Adrenal gland (tissue), 12 donors: Measurements from ENCODE around the gene ZNF84. TPM values are rescaled to one million over a fixed set of nuclear protein-coding genes. Genes with fewer than 3 reads are reported as not detected.
A peak's percentile ranks its signal among the peaks of the same experiment; 100 is the strongest.

ENCODE experiments used
- DNase-seq, 7 donors: peaks; one replicate each; pipeline ENCODE4 v3.0.0-alpha.2; 2019 to 2020
- H3K27ac ChIP-seq, 5 donors: fragments of 200-600 bp; sonication (generic) in 4 of 5; 1 replicate in 3 of 5; 2 replicates in 2 of 5; pipeline versions ENCODE4 v1.5.1 to v1.8.0; 2016 to 2020; ENCODE audit warnings: mild to moderate bottlenecking in 1 of 5
- H3K27me3 ChIP-seq: fragments of 200-600 bp; 2 replicates; pipeline ENCODE4 v1.8.0; 2021
- H3K36me3 ChIP-seq, 2 donors: fragments of 200-600 bp; replicated peaks in 1 of 2; 1 replicate in 1 of 2; 2 replicates in 1 of 2; pipeline versions ENCODE4 v1.5.1 to v1.8.0; 2018 to 2022
- H3K4me1 ChIP-seq, 2 donors: fragments of 200-600 bp; replicated peaks in 1 of 2; 1 replicate in 1 of 2; 2 replicates in 1 of 2; pipeline versions ENCODE4 v1.5.1 to v1.8.0; 2018 to 2021
- H3K4me3 ChIP-seq, 4 donors: fragments of 200-600 bp; sonication (generic) in 3 of 4; one replicate each; pipeline ENCODE4 v1.5.1; 2016 to 2018
- H3K9me3 ChIP-seq, 3 donors: fragments of 200-600 bp; sonication (generic) in 1 of 3; replicated peaks in 1 of 3; 1 replicate in 2 of 3; 2 replicates in 1 of 3; pipeline versions ENCODE4 v1.5.1 to v1.8.0; 2016 to 2021
- POLR2A ChIP-seq, 2 donors: fragments of 450-650 bp; IDR thresholded peaks; one replicate each; pipeline ENCODE4 v1.6.1; 2017; ENCODE audit warnings: antibody characterized with exemption in 2 of 2, mild to moderate bottlenecking in 2 of 2, moderate library complexity in 1 of 2
- WGBS, 4 donors: extraction: QIAGEN DNeasy Blood & Tissue Kit in 2 of 4; methylation state at CpG; one replicate each; pipeline versions ENCODE4 v1.1.5 to v1.1.7; 2013 to 2017; 5-methylcytosine and 5-hydroxymethylcytosine counted together
- intact Hi-C, 2 donors: fragments of 100-400 bp; cut with DNase I; formaldehyde crosslinking; loops; one replicate each; pipeline versions ENCODE4 v1.14.1 to v1.15.0; 2022 to 2023
- polyA plus RNA-seq, 3 donors: library from polyadenylated mRNA; stranded (reverse); fragments of 200-250 nt in 2 of 3; fragments of 350-450 nt in 1 of 3; fragmentation: Illumina TruSeq in 1 of 3; extraction: RNeasy Lipid Tissue Mini Kit (QIAGEN cat#74804) in 1 of 3; gene quantifications; one replicate each; pipeline ENCODE4 v1.2.3, GENCODE V29; 2013 to 2014
- small RNA-seq, 2 donors: library from RNA; depleted of rRNA; stranded (forward); fragments of <200 nt; gene quantifications; one replicate each; pipeline ENCODE3, GENCODE V24; 2016
- total RNA-seq, 9 donors: library from RNA; depleted of rRNA in 4 of 9; stranded (reverse); fragments of >200 nt in 4 of 9; fragments of 120-200 nt in 1 of 9; fragmentation: NEBNext Ultra II Directional in 1 of 9; extraction: Animal tissue kit (Norgen Biotek cat#: 25700) in 1 of 9; gene quantifications; one replicate each; pipeline versions ENCODE4 v1.1.0 to v1.2.4, GENCODE V29; 2013 to 2023
- TF ChIP-seq, protein P1 (sequence below), 6 experiments: fragments of 450-650 bp in 4 of 6; fragments of 200-600 bp in 2 of 6; sonication (generic) in 1 of 6; IDR thresholded peaks; 1 replicate in 5 of 6; 2 replicates in 1 of 6; pipeline versions ENCODE4 v1.5.1 to v1.8.0; 2016 to 2021; ENCODE audit warnings: antibody characterized with exemption in 6 of 6, mild to moderate bottlenecking in 2 of 6, moderate library complexity in 1 of 6
- donor health status: healthy with polysubstance abuse.
- donor health status: Bipolar disorder and iron deficiency.
- donor health status: DM: yes; HTN: yes; CAD: no.
- donor health status: DM: no; HTN: no; CAD: no.
- donor health status: DM: no; HTN: no; CAD: no.
- donor health status: DM: yes; HTN: yes; CAD: no.

The ZNF84 gene
- total and polyA plus RNA-seq, 12 donors = 8.0 to 42.3 (median 18.7) TPM

DNA sequence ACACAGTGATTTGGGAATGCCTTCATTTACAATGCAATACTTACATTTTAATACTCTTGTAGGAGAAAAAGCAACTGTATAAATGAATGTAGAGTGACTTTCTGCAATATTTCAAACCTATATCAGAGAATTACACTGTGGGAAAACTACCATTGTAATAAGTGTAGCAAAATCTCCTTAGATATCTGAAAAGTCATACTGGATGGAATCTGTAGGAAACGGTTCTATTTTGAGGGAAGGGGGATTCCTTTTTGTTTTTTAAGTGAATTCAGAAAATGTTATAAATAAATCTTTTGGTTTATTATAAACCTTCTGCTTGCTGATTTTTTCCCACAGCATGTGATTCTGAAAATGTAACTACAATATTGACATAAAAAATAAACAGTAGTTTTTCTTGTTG lies 69.8 kb downstream of the ZNF84 start:
- H3K9me3 ChIP-seq = peaks cover 29 to 98% (median 54%) of the 10 kb centered on the region in 3 donors
- H3K27me3 ChIP-seq = no peaks in the 10 kb centered on the region
- no peaks in the 10 kb centered on the region for H3K4me1 ChIP-seq
- H3K36me3 ChIP-seq = peaks cover 0 to 8% of the 10 kb centered on the region in 2 donors
- H3K27ac ChIP-seq = no peak overlapping the region
- intact Hi-C loops = loop anchor here in 1 of 2 donors (5.0 kb wide), 1 partner anchor 180 kb away; no protein-coding TSS in a partner anchor
- WGBS, 4 donors = 91 to 100% (median 94%) methylated on average over 1 of the region's 1 CpG
- TF ChIP-seq, protein P1, sequence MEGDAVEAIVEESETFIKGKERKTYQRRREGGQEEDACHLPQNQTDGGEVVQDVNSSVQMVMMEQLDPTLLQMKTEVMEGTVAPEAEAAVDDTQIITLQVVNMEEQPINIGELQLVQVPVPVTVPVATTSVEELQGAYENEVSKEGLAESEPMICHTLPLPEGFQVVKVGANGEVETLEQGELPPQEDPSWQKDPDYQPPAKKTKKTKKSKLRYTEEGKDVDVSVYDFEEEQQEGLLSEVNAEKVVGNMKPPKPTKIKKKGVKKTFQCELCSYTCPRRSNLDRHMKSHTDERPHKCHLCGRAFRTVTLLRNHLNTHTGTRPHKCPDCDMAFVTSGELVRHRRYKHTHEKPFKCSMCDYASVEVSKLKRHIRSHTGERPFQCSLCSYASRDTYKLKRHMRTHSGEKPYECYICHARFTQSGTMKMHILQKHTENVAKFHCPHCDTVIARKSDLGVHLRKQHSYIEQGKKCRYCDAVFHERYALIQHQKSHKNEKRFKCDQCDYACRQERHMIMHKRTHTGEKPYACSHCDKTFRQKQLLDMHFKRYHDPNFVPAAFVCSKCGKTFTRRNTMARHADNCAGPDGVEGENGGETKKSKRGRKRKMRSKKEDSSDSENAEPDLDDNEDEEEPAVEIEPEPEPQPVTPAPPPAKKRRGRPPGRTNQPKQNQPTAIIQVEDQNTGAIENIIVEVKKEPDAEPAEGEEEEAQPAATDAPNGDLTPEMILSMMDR (IDR thresholded peaks at IDR 0.05) = no peak
- TF ChIP-seq POLR2A (IDR thresholded peaks at IDR 0.05) = no peak
- peak overlapping the region in 1 of 4 donors; percentile 16 for H3K4me3 ChIP-seq
- DNase-seq = no peak

DNA sequence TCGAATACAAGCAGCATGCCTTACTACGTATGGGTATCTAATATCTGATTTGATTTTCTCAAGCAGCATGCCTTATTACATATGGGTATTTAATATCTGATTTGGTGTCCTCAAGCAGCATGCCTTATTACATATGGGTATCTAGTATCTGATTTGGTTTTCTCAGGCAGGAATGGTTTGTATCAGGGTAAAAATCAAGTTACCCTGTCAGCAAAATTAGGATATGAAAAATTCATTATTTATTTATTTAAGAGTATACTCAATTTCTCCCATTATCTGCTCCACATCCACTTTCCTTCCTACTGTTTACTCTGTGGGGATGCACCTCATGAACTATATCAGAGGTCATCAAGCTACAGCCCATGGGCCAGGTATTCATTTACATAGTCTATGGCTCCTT lies 70.8 kb downstream of the ZNF84 start:
- no peaks in the 10 kb centered on the region for H3K4me1 ChIP-seq
- no peak overlapping the region for H3K4me3 ChIP-seq
- peaks cover 0 to 8% of the 10 kb centered on the region in 2 donors for H3K36me3 ChIP-seq
- WGBS, 4 donors = 96 to 99% (median 98%) methylated on average over 2 of the region's 2 CpGs
- H3K27me3 ChIP-seq = no peaks in the 10 kb centered on the region
- no peak for DNase-seq
- peaks cover 27 to 96% (median 48%) of the 10 kb centered on the region in 3 donors for H3K9me3 ChIP-seq
- TF ChIP-seq, protein P1 (IDR thresholded peaks at IDR 0.05) = no peak
- H3K27ac ChIP-seq = no peak overlapping the region
- intact Hi-C loops = loop anchor here in 1 of 2 donors (5.0 kb wide), 1 partner anchor 181 kb away; no protein-coding TSS in a partner anchor

Small RNAs within 50 kb of the gene (small RNA-seq; reads per million reads assigned to genes)
- 0 reads per million in 2 donors for gene RNU4ATAC12P

Other genes starting within 250 kb of the ZNF84 start
- gene GOLGA3, start 208.6 kb upstream of the ZNF84 start, total RNA-seq = 10 to 100 TPM; 34.0 to 83.5 (median 55.7) TPM
- gene GOLGA3, start 208.6 kb upstream of the ZNF84 start, polyA plus RNA-seq = 10 to 100 TPM; 11.7 to 30.1 (median 20.3) TPM
- 10 to 100 TPM; 14.9 to 37.6 (median 26.5) TPM for gene CHFR, start 149.9 kb upstream of the ZNF84 start, total RNA-seq
- gene CHFR, start 149.9 kb upstream of the ZNF84 start, polyA plus RNA-seq = 10 to 100 TPM; 17.8 to 54.4 (median 41.8) TPM
- 10 to 100 TPM in 4 of 9 donors, 1 to 10 TPM in 5; 3.7 to 16.3 (median 9.0) TPM for gene ZNF605, start 81.2 kb upstream of the ZNF84 start, total RNA-seq
- gene ZNF605, start 81.2 kb upstream of the ZNF84 start, polyA plus RNA-seq = 10 to 100 TPM in 1 of 3 donors, 1 to 10 TPM in 2; 2.7 to 12.8 (median 6.3) TPM
- 10 to 100 TPM in 4 of 9 donors, 1 to 10 TPM in 5; 1.1 to 13.4 (median 9.2) TPM for gene ZNF26, start 51.1 kb upstream of the ZNF84 start, total RNA-seq
- gene ZNF26, start 51.1 kb upstream of the ZNF84 start, polyA plus RNA-seq = 1 to 10 TPM; 2.9 to 5.0 (median 4.2) TPM
- 10 to 100 TPM in 7 of 9 donors, 1 to 10 TPM in 2; 6.5 to 24.3 (median 18.0) TPM for gene ZNF140, start 43.4 kb downstream of the ZNF84 start, total RNA-seq
- 10 to 100 TPM; 24.8 to 37.3 (median 26.2) TPM for gene ZNF140, start 43.4 kb downstream of the ZNF84 start, polyA plus RNA-seq
- gene ZNF891, start 92.8 kb downstream of the ZNF84 start, total RNA-seq = 1 to 10 TPM in 8 of 9 donors, under 1 TPM in 1; 0.69 to 3.0 (median 1.9) TPM
- 1 to 10 TPM in 2 of 3 donors, under 1 TPM in 1; 0.51 to 1.8 (median 1.2) TPM for gene ZNF891, start 92.8 kb downstream of the ZNF84 start, polyA plus RNA-seq
- gene ZNF10, start 93.1 kb downstream of the ZNF84 start, total RNA-seq = 10 to 100 TPM in 4 of 9 donors, 1 to 10 TPM in 5; 3.5 to 25.2 (median 8.8) TPM
- 10 to 100 TPM; 10.7 to 18.6 (median 13.0) TPM for gene ZNF10, start 93.1 kb downstream of the ZNF84 start, polyA plus RNA-seq
- 10 to 100 TPM in 8 of 9 donors, 1 to 10 TPM in 1; 9.7 to 49.2 (median 23.4) TPM for gene ZNF268, start 144.0 kb downstream of the ZNF84 start, total RNA-seq
- 10 to 100 TPM in 1 of 3 donors, 1 to 10 TPM in 2; 3.9 to 25.8 (median 4.2) TPM for gene ZNF268, start 144.0 kb downstream of the ZNF84 start, polyA plus RNA-seq
- gene ANHX, start 198.4 kb downstream of the ZNF84 start, total RNA-seq = not detected
- not detected for gene ANHX, start 198.4 kb downstream of the ZNF84 start, polyA plus RNA-seq